ENCODE measurements around the gene MED17. TPM values are rescaled to one million over a fixed set of nuclear protein-coding genes. Genes with fewer than 3 reads are reported as not detected.

MED17 gene
- total and polyA plus RNA-seq, 2 of the 13 experiments (the other 11 are each of a cell fraction or from before 2014, with no cell fraction given) = 23.1 to 37.0 TPM

DNA sequence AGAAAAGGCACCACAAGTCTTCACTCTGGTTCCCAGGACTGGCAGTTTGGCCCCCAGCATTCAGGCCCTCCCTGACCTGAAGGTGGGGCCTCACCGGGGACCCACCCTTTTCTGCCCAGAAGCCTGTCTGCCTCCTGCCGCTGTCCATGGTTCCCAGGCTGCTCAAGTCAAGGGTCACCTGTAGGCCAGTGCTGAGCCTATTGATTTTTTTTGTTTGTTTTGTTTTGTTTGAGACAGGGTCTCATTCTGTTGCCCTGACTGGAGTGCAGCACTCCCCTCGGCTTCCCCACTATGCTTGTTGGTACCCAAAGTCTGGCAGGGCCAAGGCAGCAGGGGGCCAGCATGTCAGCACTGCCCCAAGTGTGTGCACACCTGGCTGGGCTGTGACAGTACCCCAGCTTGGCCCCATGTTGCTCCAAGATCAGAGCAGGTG is 11.0 kb upstream of the MED17 start (continued):
- TF ChIP-seq HDAC6 (IDR thresholded peaks at IDR 0.05; ENCODE audit: low read depth, low read length) = no peak
- no peak for TF ChIP-seq ZNF136 (CRISPR knock-in tag; IDR thresholded peaks at IDR 0.05; ENCODE audit: low read depth)
- peak; percentile 81; the same call in 1 of the 2 replicates for TF ChIP-seq ZNF333 (CRISPR knock-in tag; IDR thresholded peaks at IDR 0.05; ENCODE audit: borderline replicate concordance)
- TF ChIP-seq STAG1 (CRISPR knock-in tag; IDR thresholded peaks at IDR 0.05) = no peak
- no peak for TF ChIP-seq E2F2 (CRISPR knock-in tag; IDR thresholded peaks at IDR 0.05; ENCODE audit: borderline replicate concordance)
- TF ChIP-seq, protein P1, sequence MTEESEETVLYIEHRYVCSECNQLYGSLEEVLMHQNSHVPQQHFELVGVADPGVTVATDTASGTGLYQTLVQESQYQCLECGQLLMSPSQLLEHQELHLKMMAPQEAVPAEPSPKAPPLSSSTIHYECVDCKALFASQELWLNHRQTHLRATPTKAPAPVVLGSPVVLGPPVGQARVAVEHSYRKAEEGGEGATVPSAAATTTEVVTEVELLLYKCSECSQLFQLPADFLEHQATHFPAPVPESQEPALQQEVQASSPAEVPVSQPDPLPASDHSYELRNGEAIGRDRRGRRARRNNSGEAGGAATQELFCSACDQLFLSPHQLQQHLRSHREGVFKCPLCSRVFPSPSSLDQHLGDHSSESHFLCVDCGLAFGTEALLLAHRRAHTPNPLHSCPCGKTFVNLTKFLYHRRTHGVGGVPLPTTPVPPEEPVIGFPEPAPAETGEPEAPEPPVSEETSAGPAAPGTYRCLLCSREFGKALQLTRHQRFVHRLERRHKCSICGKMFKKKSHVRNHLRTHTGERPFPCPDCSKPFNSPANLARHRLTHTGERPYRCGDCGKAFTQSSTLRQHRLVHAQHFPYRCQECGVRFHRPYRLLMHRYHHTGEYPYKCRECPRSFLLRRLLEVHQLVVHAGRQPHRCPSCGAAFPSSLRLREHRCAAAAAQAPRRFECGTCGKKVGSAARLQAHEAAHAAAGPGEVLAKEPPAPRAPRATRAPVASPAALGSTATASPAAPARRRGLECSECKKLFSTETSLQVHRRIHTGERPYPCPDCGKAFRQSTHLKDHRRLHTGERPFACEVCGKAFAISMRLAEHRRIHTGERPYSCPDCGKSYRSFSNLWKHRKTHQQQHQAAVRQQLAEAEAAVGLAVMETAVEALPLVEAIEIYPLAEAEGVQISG (CRISPR knock-in tag; IDR thresholded peaks at IDR 0.05) = peak; percentile 72
- TF ChIP-seq THRA (CRISPR knock-in tag; IDR thresholded peaks at IDR 0.05; ENCODE audit: borderline replicate concordance) = peak; percentile 76; the same call in 1 of the 2 replicates
- no peak for TF ChIP-seq EED (CRISPR knock-in tag; IDR thresholded peaks at IDR 0.05)
- no peak for TF ChIP-seq GZF1 (CRISPR knock-in tag; IDR thresholded peaks at IDR 0.05)
- no peak for TF ChIP-seq ZNF879 (CRISPR knock-in tag; IDR thresholded peaks at IDR 0.05)
- TF ChIP-seq ARNT2 (CRISPR knock-in tag; IDR thresholded peaks at IDR 0.05; ENCODE audit: low read depth) = no peak
- TF ChIP-seq MAFF (IDR thresholded peaks at IDR 0.05; ENCODE audit: low read depth, low read length) = no peak
- TF ChIP-seq ZSCAN29 (CRISPR knock-in tag; conservative IDR thresholded peaks at IDR 0.05) = 0 out of 2 replicates have a peak, but pooled peaks have one; percentile 36
- no peak for TF ChIP-seq CBX1 (IDR thresholded peaks at IDR 0.05; ENCODE audit: low read depth)
- TF ChIP-seq ZFP1 (CRISPR knock-in tag; IDR thresholded peaks at IDR 0.05) = 0 out of 2 replicates have a peak, but pooled peaks have one; percentile 42
- no peak for TF ChIP-seq ZNF562 (CRISPR knock-in tag; IDR thresholded peaks at IDR 0.05; ENCODE audit: borderline replicate concordance)
- TF ChIP-seq ZNF3 (CRISPR knock-in tag; IDR thresholded peaks at IDR 0.05) = peak; percentile 67; the same call in 1 of the 2 replicates
- TF ChIP-seq CBFB (CRISPR knock-in tag; IDR thresholded peaks at IDR 0.05) = no peak
- TF ChIP-seq RBM22 (optimal IDR thresholded peaks at IDR 0.05; ENCODE audit: low read length) = no peak
- TF ChIP-seq BORCS8-MEF2B (CRISPR knock-in tag; IDR thresholded peaks at IDR 0.05) = peak; percentile 88
- TF ChIP-seq ATF1 (CRISPR knock-in tag; IDR thresholded peaks at IDR 0.05) = no peak
- no peak for TF ChIP-seq ZNF549 (CRISPR knock-in tag; IDR thresholded peaks at IDR 0.05)
- TF ChIP-seq PRPF4 (IDR thresholded peaks at IDR 0.05; ENCODE audit: low read depth, low read length, poor library complexity, severe bottlenecking) = no peak
- no peak for TF ChIP-seq ZNF530 (CRISPR knock-in tag; IDR thresholded peaks at IDR 0.05; ENCODE audit: low read depth)
- TF ChIP-seq SSRP1 (CRISPR knock-in tag; IDR thresholded peaks at IDR 0.05) = no peak
- TF ChIP-seq FOXK2 (IDR thresholded peaks at IDR 0.05) = 0 out of 2 replicates have a peak, but pooled peaks have one; percentile 41
- TF ChIP-seq ELF4 (CRISPR knock-in tag; IDR thresholded peaks at IDR 0.05; ENCODE audit: borderline replicate concordance) = no peak
- peak; percentile 81; the same call in 1 of the 2 replicates for TF ChIP-seq NR2F2 (IDR thresholded peaks at IDR 0.05; ENCODE audit: borderline replicate concordance, low read depth)
- no peak for TF ChIP-seq MAF1 (CRISPR knock-in tag; IDR thresholded peaks at IDR 0.05; ENCODE audit: borderline replicate concordance)
- TF ChIP-seq NR2C2 (CRISPR knock-in tag; IDR thresholded peaks at IDR 0.05; ENCODE audit: borderline replicate concordance) = peak; percentile 72

All from HepG2 (cell line).